ENCODE data around the gene ADARB2. TPM values are rescaled to one million over a fixed set of nuclear protein-coding genes. Genes with fewer than 3 reads are reported as not detected.

The ADARB2 gene
- total and polyA plus RNA-seq, 4 donors: 0.55 to 0.70 (median 0.59) TPM; not detected in 1

- no peak overlapping the region for H3K9ac ChIP-seq (ENCODE audit: low read depth in 1 of 2, low read length in 2 of 2)
- H3K27me3 ChIP-seq (ENCODE audit: control insufficient read depth in 4 of 4, insufficient read depth in 4 of 4, low read length in 3 of 4): no peaks in the 10 kb centered on the region
- no peak overlapping the region for H3K4me3 ChIP-seq (ENCODE audit: low read depth in 1 of 3, low read length in 3 of 3)
- H3K27ac ChIP-seq (ENCODE audit: low read depth in 1 of 2, low read length in 2 of 2): no peak overlapping the region
- H3K4me1 ChIP-seq (ENCODE audit: control insufficient read depth in 4 of 4, insufficient read depth in 4 of 4, low read length in 3 of 4): no peaks in the 10 kb centered on the region
- TF ChIP-seq FOXA1 (IDR thresholded peaks at IDR 0.05): no peak
- no peak for TF ChIP-seq REST (IDR thresholded peaks at IDR 0.05)
- no peak for TF ChIP-seq RXRA (IDR thresholded peaks at IDR 0.05)
- no peak for TF ChIP-seq ZBTB33 (IDR thresholded peaks at IDR 0.05)
- no peak for TF ChIP-seq GABPA (IDR thresholded peaks at IDR 0.05 in 1 of 2, conservative IDR thresholded peaks at IDR 0.05 in 1 of 2)
- TF ChIP-seq CTCF (IDR thresholded peaks at IDR 0.05; ENCODE audit: low read depth, low read length, missing input control): no peak
- no peak for TF ChIP-seq RAD21 (IDR thresholded peaks at IDR 0.05)
- TF ChIP-seq NR2F2 (IDR thresholded peaks at IDR 0.05): no peak
- WGBS: 84% methylated on average over 37 of the region's 37 CpGs
- H3K36me3 ChIP-seq (ENCODE audit: control insufficient read depth in 4 of 4, insufficient read depth in 3 of 4, low read depth in 1 of 4, low read length in 3 of 4): no peaks in the 10 kb centered on the region
- no peak for DNase-seq (ENCODE audit: low spot score)
- H3K9me3 ChIP-seq (ENCODE audit: control insufficient read depth in 4 of 4, low read length in 3 of 4): no peaks in the 10 kb centered on the region
Measured at GRCh38 chr10:1672001-1672781, 65.1 kb downstream of the ADARB2 start.

GRCh38 chr10:1671366-1672000 is 65.8 kb downstream of the ADARB2 start:
- no peak for DNase-seq (ENCODE audit: low spot score)
- Histone ChIP-seq H3K27me3 (ENCODE audit: control insufficient read depth in 4 of 4, insufficient read depth in 4 of 4, low read length in 3 of 4) (no peaks in the 10 kb centered on the region), H3K36me3 (ENCODE audit: control insufficient read depth in 4 of 4, insufficient read depth in 3 of 4, low read depth in 1 of 4, low read length in 3 of 4) (no peaks in the 10 kb centered on the region), H3K4me3 (ENCODE audit: low read depth in 1 of 3, low read length in 3 of 3) (no peak overlapping the region), H3K9me3 (ENCODE audit: control insufficient read depth in 4 of 4, low read length in 3 of 4) (no peaks in the 10 kb centered on the region), H3K4me1 (ENCODE audit: control insufficient read depth in 4 of 4, insufficient read depth in 4 of 4, low read length in 3 of 4) (no peaks in the 10 kb centered on the region), H3K27ac (ENCODE audit: low read depth in 1 of 2, low read length in 2 of 2) (no peak overlapping the region), H3K9ac (ENCODE audit: low read depth in 1 of 2, low read length in 2 of 2) (no peak overlapping the region)
- 83% methylated on average over 20 of the region's 20 CpGs for WGBS
- TF ChIP-seq YY1 (IDR thresholded peaks at IDR 0.05): no peak
- TF ChIP-seq REST (IDR thresholded peaks at IDR 0.05): no peak
- no peak for TF ChIP-seq HNF4G (IDR thresholded peaks at IDR 0.05)
- no peak for TF ChIP-seq ZBTB33 (IDR thresholded peaks at IDR 0.05)
- TF ChIP-seq RAD21 (IDR thresholded peaks at IDR 0.05): no peak
- TF ChIP-seq NR2F2 (IDR thresholded peaks at IDR 0.05): no peak
- TF ChIP-seq EGR1 (IDR thresholded peaks at IDR 0.05; ENCODE audit: low read depth in 2 of 2): no peak
- TF ChIP-seq HNF4A (conservative IDR thresholded peaks at IDR 0.05): no peak
- TF ChIP-seq SP1 (IDR thresholded peaks at IDR 0.05): no peak
- TF ChIP-seq CTCF (IDR thresholded peaks at IDR 0.05; ENCODE audit: low read depth, low read length, missing input control): no peak
